B cell (primary cell): ENCODE data around the gene TSHR. TPM values are rescaled to one million over a fixed set of nuclear protein-coding genes. Genes with fewer than 3 reads are reported as not detected.

Source experiments
- ATAC-seq: fragments of 200-7000 bp; cut with Tn5 transposase; one replicate; pipeline ENCODE4 v1.10.0; 2021; ENCODE audit warnings: low read depth, mild to moderate bottlenecking, moderate number of reproducible peaks, moderate library complexity
- CTCF ChIA-PET: fragments of 350-600 bp; sonication (Branson Sonifier 250); formaldehyde crosslinking; loops from one replicate; lab custom pipeline; 2021; ENCODE audit warnings: antibody characterized with exemption, inconsistent platforms; lab: Charles Lee
- POLR2A ChIA-PET: fragments of 350-600 bp; sonication (Branson Sonifier 250); formaldehyde crosslinking; loops from one replicate; lab custom pipeline; 2021; ENCODE audit warnings: antibody characterized with exemption; lab: Charles Lee
- DNase-seq: peaks from one replicate; pipeline ENCODE4 v3.0.0; 2013
- H2AFZ ChIP-seq: 2 replicates; pipeline ENCODE4 v1.6.1; 2012; ENCODE audit warnings: mild to moderate bottlenecking, low read depth, low read length; ENCODE audit not compliant: insufficient read depth, poor library complexity, severe bottlenecking
- H3K27ac ChIP-seq, 2 donors: 1 replicate in 1 of 2; 2 replicates in 1 of 2; pipeline ENCODE4 v1.5.1; 2012 to 2013; ENCODE audit warnings: low read length in 2 of 2, mild to moderate bottlenecking in 2 of 2, moderate library complexity in 1 of 2
- H3K27me3 ChIP-seq, 4 experiments: fragments of 200-600 bp in 1 of 4; sonication (generic) in 1 of 4; replicated peaks in 1 of 4; 1 replicate in 2 of 4; 2 replicates in 2 of 4; pipeline versions ENCODE4 v1.6.1 to v1.7.0; 2013 to 2016; ENCODE audit warnings: low read length in 3 of 4, mild to moderate bottlenecking in 2 of 4, mixed read lengths in 1 of 4, moderate library complexity in 1 of 4; ENCODE audit not compliant: insufficient read depth in 4 of 4, control insufficient read depth in 3 of 4; ENCODE audit errors: control extremely low read depth in 1 of 4
- H3K36me3 ChIP-seq, 2 experiments: replicated peaks in 1 of 2; 1 replicate in 1 of 2; 2 replicates in 1 of 2; pipeline versions ENCODE4 v1.6.1 to v1.7.1; 2013; ENCODE audit warnings: low read length in 1 of 2; ENCODE audit not compliant: insufficient read depth in 2 of 2, control insufficient read depth in 1 of 2; ENCODE audit errors: control extremely low read depth in 1 of 2, extremely low read depth in 1 of 2
- H3K4me1 ChIP-seq, 2 donors: fragments of 200-600 bp in 1 of 2; sonication (generic) in 1 of 2; 1 replicate in 1 of 2; 2 replicates in 1 of 2; pipeline versions ENCODE4 v1.5.1 to v1.6.1; 2013 to 2017; ENCODE audit warnings: low read length in 2 of 2; ENCODE audit not compliant: control insufficient read depth in 2 of 2, insufficient read depth in 2 of 2
- H3K4me2 ChIP-seq: replicated peaks from 2 replicates; pipeline ENCODE3; 2012; ENCODE audit warnings: mild to moderate bottlenecking, low read depth, low read length; ENCODE audit not compliant: poor library complexity, severe bottlenecking
- H3K4me3 ChIP-seq, 5 experiments: fragments of 200-600 bp in 1 of 5; sonication (generic) in 1 of 5; 1 replicate in 3 of 5; 2 replicates in 2 of 5; pipeline versions ENCODE4 v1.5.1 to v1.7.0; 2011 to 2016; ENCODE audit warnings: low read length in 4 of 5, mild to moderate bottlenecking in 4 of 5, low read depth in 2 of 5, control low read depth in 1 of 5, moderate library complexity in 1 of 5; ENCODE audit not compliant: insufficient read depth in 1 of 5; ENCODE audit errors: control extremely low read depth in 1 of 5, extremely low read depth in 1 of 5
- H3K79me2 ChIP-seq: fragments of 200-600 bp; sonication (generic); one replicate; pipeline ENCODE4 v1.6.0; 2016; ENCODE audit warnings: low read length; ENCODE audit not compliant: control insufficient read depth, insufficient read depth
- H3K9ac ChIP-seq: fragments of 200-600 bp; sonication (generic); 2 replicates; pipeline ENCODE4 v1.6.1; 2017; ENCODE audit warnings: mild to moderate bottlenecking, low read length, moderate library complexity
- H3K9me3 ChIP-seq, 3 donors: one replicate each; pipeline versions ENCODE4 v1.6.1 to v1.7.1; 2013; ENCODE audit warnings: low read length in 2 of 3; ENCODE audit not compliant: control insufficient read depth in 2 of 3, insufficient read depth in 1 of 3; ENCODE audit errors: control extremely low read depth in 1 of 3
- H4K20me1 ChIP-seq: 2 replicates; pipeline ENCODE4 v1.6.0; 2012; ENCODE audit warnings: mild to moderate bottlenecking, low read length; ENCODE audit not compliant: insufficient read depth, control insufficient read depth, poor library complexity, severe bottlenecking
- H3K27ac Mint-ChIP-seq: one replicate; pipeline ENCODE4 v1.8.0; 2021; ENCODE audit warnings: mixed read lengths
- H3K27me3 Mint-ChIP-seq: one replicate; pipeline ENCODE4 v1.8.0; 2021; ENCODE audit warnings: mixed read lengths
- H3K4me1 Mint-ChIP-seq: one replicate; pipeline ENCODE4 v1.8.0; 2021; ENCODE audit warnings: mixed read lengths
- H3K4me3 Mint-ChIP-seq: one replicate; pipeline ENCODE4 v1.8.0; 2021; ENCODE audit warnings: mixed read lengths
- H3K9me3 Mint-ChIP-seq: one replicate; pipeline ENCODE4 v1.8.0; 2022; ENCODE audit warnings: mixed read lengths; ENCODE audit not compliant: insufficient read depth
- EZH2 ChIP-seq: IDR thresholded peaks from 2 replicates; pipeline ENCODE4 v1.6.1; 2012; ENCODE audit warnings: borderline replicate concordance, low read depth, mild to moderate bottlenecking, moderate library complexity, low read length; ENCODE audit not compliant: insufficient read depth, poor library complexity, severe bottlenecking
- WGBS: methylation state at CpG from one replicate; pipeline ENCODE4 v1.1.5; 2013; ENCODE audit warnings: missing lambda C conversion rate; ENCODE audit not compliant: insufficient coverage; 5-methylcytosine and 5-hydroxymethylcytosine counted together
- intact Hi-C: fragments of 100-400 bp; cut with micrococcal nuclease; formaldehyde crosslinking; loops from one replicate; pipeline ENCODE4 v1.10.0; 2022
- polyA plus RNA-seq: library from polyadenylated mRNA; depleted of rRNA; stranded (reverse); fragments of >200 nt; gene quantifications from 2 replicates; pipeline ENCODE4 v1.2.3, GENCODE V29; 2012
- total RNA-seq, 2 donors: library from RNA; stranded (reverse); fragments of 120-200 nt in 1 of 2; gene quantifications; 1 replicate in 1 of 2; 2 replicates in 1 of 2; pipeline versions ENCODE4 v1.2.3 to v1.2.4, GENCODE V29; 2013 to 2022
- TF ChIP-seq, protein P1 (sequence below): fragments of 200-600 bp; IDR thresholded peaks from one replicate; pipeline ENCODE4 v1.8.0; 2022; ENCODE audit warnings: antibody characterized with exemption, mild to moderate bottlenecking

Gene TSHR
- total and polyA plus RNA-seq, 2 donors (not counting 1 experiment from before 2014, with no cell fraction given): 0.15 to 0.37 TPM

GRCh38 chr14:81062816-81063215 lies 107.4 kb downstream of the TSHR start:
- DNase-seq (peak; percentile 16), ATAC-seq (peak; percentile 51)
- Histone ChIP-seq H2AFZ (no peak overlapping the region), H3K27me3 (peaks cover 0 to 10% (median 0%) of the 10 kb centered on the region in 4 experiments), H3K9me3 (peaks cover 0 to 1% (median 0%) of the 10 kb centered on the region in 3 donors), H3K36me3 (no peaks in the 10 kb centered on the region), H3K4me1 (no peaks in the 10 kb centered on the region), H3K79me2 (no peaks in the 10 kb centered on the region), H3K4me3 (no peak overlapping the region), H3K27ac (no peak overlapping the region), H4K20me1 (no peaks in the 10 kb centered on the region), H3K4me2 (no peak overlapping the region), H3K9ac (no peak overlapping the region)
- intact Hi-C loops: loop anchor here (2.0 kb wide), 1 partner anchor 108 kb away; the partner anchor contains the start of gene TSHR
- 47% methylated on average over 3 of the region's 4 CpGs for WGBS
- Mint-ChIP-seq H3K27ac (no peak overlapping the region), H3K4me3 (no peak overlapping the region), H3K27me3 (peaks cover 3% of the 10 kb centered on the region), H3K4me1 (no peaks in the 10 kb centered on the region), H3K9me3 (no peaks in the 10 kb centered on the region)
- TF ChIP-seq, protein P1, sequence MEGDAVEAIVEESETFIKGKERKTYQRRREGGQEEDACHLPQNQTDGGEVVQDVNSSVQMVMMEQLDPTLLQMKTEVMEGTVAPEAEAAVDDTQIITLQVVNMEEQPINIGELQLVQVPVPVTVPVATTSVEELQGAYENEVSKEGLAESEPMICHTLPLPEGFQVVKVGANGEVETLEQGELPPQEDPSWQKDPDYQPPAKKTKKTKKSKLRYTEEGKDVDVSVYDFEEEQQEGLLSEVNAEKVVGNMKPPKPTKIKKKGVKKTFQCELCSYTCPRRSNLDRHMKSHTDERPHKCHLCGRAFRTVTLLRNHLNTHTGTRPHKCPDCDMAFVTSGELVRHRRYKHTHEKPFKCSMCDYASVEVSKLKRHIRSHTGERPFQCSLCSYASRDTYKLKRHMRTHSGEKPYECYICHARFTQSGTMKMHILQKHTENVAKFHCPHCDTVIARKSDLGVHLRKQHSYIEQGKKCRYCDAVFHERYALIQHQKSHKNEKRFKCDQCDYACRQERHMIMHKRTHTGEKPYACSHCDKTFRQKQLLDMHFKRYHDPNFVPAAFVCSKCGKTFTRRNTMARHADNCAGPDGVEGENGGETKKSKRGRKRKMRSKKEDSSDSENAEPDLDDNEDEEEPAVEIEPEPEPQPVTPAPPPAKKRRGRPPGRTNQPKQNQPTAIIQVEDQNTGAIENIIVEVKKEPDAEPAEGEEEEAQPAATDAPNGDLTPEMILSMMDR: peak; percentile 37
- TF ChIP-seq EZH2: no peak
- ChIA-PET POLR2A (no interaction called here), CTCF (no interaction called here)

DNA sequence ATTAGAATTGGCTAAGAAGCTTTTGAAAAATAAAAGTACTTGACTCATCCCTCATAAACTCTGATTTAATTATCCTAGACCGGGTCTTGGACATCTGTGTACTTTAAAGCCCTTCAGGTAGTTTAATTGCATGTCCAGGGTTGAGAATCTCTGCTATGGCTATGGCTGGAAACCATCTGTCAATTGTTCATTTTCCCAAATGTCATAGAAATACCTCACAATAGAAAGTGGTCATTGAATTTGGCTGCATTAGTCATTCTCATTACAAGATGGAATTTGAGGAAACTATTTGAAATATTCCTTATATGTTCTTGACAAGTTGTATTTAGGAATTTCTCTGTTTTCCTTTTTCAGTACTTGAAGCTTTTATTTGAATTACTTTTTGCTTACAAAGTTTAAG lies 111.3 kb downstream of the TSHR start:
- no peak for ATAC-seq
- Mint-ChIP-seq H3K4me3 (no peak overlapping the region), H3K27ac (no peak overlapping the region), H3K4me1 (no peaks in the 10 kb centered on the region), H3K27me3 (peaks cover 3% of the 10 kb centered on the region), H3K9me3 (peaks cover 7% of the 10 kb centered on the region)
- WGBS: no CpG with 5 or more reads among the region's 1 CpG
- peaks cover 0 to 10% (median 5%) of the 10 kb centered on the region in 3 donors for H3K9me3 ChIP-seq
- H3K4me1 ChIP-seq: no peaks in the 10 kb centered on the region
- TF ChIP-seq EZH2: no peak
- TF ChIP-seq, protein P1: no peak
- intact Hi-C loops: no loop called here
- no peaks in the 10 kb centered on the region for H4K20me1 ChIP-seq
- H2AFZ ChIP-seq: no peak overlapping the region
- ChIA-PET POLR2A (no interaction called here), CTCF (interaction anchor here (0.5 kb wide), 1 partner anchor 34 kb away, joined by 5 read pairs; no protein-coding TSS in a partner anchor)
- no peak overlapping the region for H3K4me3 ChIP-seq
- no peak for DNase-seq
- H3K4me2 ChIP-seq: no peak overlapping the region
- H3K27ac ChIP-seq: no peak overlapping the region
- no peaks in the 10 kb centered on the region for H3K79me2 ChIP-seq
- no peaks in the 10 kb centered on the region for H3K36me3 ChIP-seq
- no peak overlapping the region for H3K9ac ChIP-seq
- peaks cover 0 to 4% (median 0%) of the 10 kb centered on the region in 4 experiments for H3K27me3 ChIP-seq
